Gastrocnemius medialis (tissue), 4 donors: ENCODE data around the gene GNG2. TPM values are rescaled to one million over a fixed set of nuclear protein-coding genes. Genes with fewer than 3 reads are reported as not detected.

Experiments used
- ATAC-seq, 2 donors: fragments of 150-250 bp; one replicate each; pipeline ENCODE4 v1.9.1; 2016
- DNase-seq, 2 donors: peaks; one replicate each; pipeline ENCODE4 v3.0.0-alpha.2; 2019
- H3K27ac ChIP-seq, 4 donors: fragments of 200-600 bp; sonication (generic); 1 replicate in 1 of 4; 2 replicates in 3 of 4; pipeline ENCODE4 v1.5.1; 2016 to 2018; ENCODE audit warnings: mild to moderate bottlenecking in 2 of 4, moderate library complexity in 1 of 4
- H3K27me3 ChIP-seq, 3 donors: fragments of 200-600 bp; sonication (generic) in 2 of 3; 1 replicate in 1 of 3; 2 replicates in 2 of 3; pipeline versions ENCODE4 v1.5.1 to v1.6.0; 2016 to 2019; ENCODE audit warnings: mild to moderate bottlenecking in 1 of 3, moderate library complexity in 1 of 3
- H3K36me3 ChIP-seq, 2 donors: fragments of 200-600 bp; sonication (generic) in 1 of 2; one replicate each; pipeline ENCODE4 v1.5.1; 2017 to 2018
- H3K4me1 ChIP-seq, 2 donors: fragments of 200-600 bp; sonication (generic) in 1 of 2; one replicate each; pipeline ENCODE4 v1.5.1; 2016 to 2017; ENCODE audit warnings: mild to moderate bottlenecking in 2 of 2
- H3K4me3 ChIP-seq, 4 donors: fragments of 200-600 bp; sonication (generic) in 3 of 4; 1 replicate in 1 of 4; 2 replicates in 3 of 4; pipeline ENCODE4 v1.5.1; 2016 to 2019; ENCODE audit warnings: mild to moderate bottlenecking in 2 of 4
- H3K9me3 ChIP-seq, 3 donors: fragments of 200-600 bp; sonication (generic) in 2 of 3; 1 replicate in 1 of 3; 2 replicates in 2 of 3; pipeline ENCODE4 v1.5.1; 2016 to 2019
- POLR2A ChIP-seq, 2 donors: fragments of 450-650 bp; IDR thresholded peaks; one replicate each; pipeline ENCODE4 v1.6.1; 2017; ENCODE audit warnings: antibody characterized with exemption in 2 of 2, mild to moderate bottlenecking in 2 of 2, moderate library complexity in 2 of 2
- in situ Hi-C, 4 donors: fragments of 200-750 bp; cut with MboI; loops; one replicate each; pipeline versions ENCODE4 v1.15.0 to v1.8.0; 2017; ENCODE audit warnings: low sequenced_read_pairs in 4 of 4
- intact Hi-C: fragments of 100-400 bp; cut with DNase I; formaldehyde crosslinking; loops from one replicate; pipeline ENCODE4 v1.15.1; 2023; ENCODE audit warnings: low total_unique reads
- total RNA-seq, 4 donors: library from RNA; depleted of rRNA; stranded (reverse); fragments of >200 nt; gene quantifications; one replicate each; pipeline versions ENCODE4 v1.1.0 to v1.2.3, GENCODE V29; 2016
- TF ChIP-seq, protein P1 (sequence below), 5 experiments: fragments of 450-650 bp in 3 of 5; fragments of 200-600 bp in 2 of 5; sonication (generic) in 2 of 5; IDR thresholded peaks in 4 of 5; conservative IDR thresholded peaks in 1 of 5; 1 replicate in 4 of 5; 2 replicates in 1 of 5; pipeline ENCODE4 v1.5.1; 2016 to 2019; ENCODE audit warnings: antibody characterized with exemption in 5 of 5, mild to moderate bottlenecking in 3 of 5, moderate library complexity in 3 of 5

The GNG2 gene
- total RNA-seq, 4 donors from 2014 or later = 0.41 to 4.9 (median 2.2) TPM

GRCh38 chr14:51881636-51882035, 21.2 kb downstream of the GNG2 start:
- no peaks in the 10 kb centered on the region for H3K9me3 ChIP-seq
- H3K27me3 ChIP-seq = no peaks in the 10 kb centered on the region
- intact Hi-C loops (no loop called here), in situ Hi-C loops (no loop called here)
- no peak for TF ChIP-seq POLR2A (IDR thresholded peaks at IDR 0.05)
- TF ChIP-seq, protein P1, sequence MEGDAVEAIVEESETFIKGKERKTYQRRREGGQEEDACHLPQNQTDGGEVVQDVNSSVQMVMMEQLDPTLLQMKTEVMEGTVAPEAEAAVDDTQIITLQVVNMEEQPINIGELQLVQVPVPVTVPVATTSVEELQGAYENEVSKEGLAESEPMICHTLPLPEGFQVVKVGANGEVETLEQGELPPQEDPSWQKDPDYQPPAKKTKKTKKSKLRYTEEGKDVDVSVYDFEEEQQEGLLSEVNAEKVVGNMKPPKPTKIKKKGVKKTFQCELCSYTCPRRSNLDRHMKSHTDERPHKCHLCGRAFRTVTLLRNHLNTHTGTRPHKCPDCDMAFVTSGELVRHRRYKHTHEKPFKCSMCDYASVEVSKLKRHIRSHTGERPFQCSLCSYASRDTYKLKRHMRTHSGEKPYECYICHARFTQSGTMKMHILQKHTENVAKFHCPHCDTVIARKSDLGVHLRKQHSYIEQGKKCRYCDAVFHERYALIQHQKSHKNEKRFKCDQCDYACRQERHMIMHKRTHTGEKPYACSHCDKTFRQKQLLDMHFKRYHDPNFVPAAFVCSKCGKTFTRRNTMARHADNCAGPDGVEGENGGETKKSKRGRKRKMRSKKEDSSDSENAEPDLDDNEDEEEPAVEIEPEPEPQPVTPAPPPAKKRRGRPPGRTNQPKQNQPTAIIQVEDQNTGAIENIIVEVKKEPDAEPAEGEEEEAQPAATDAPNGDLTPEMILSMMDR (IDR thresholded peaks at IDR 0.05 in 4 of 5, conservative IDR thresholded peaks at IDR 0.05 in 1 of 5) = no peak
- DNase-seq = no peak
- H3K36me3 ChIP-seq = no peaks in the 10 kb centered on the region
- peak overlapping the region in 1 of 4 donors; percentile 3 for H3K4me3 ChIP-seq
- no peaks in the 10 kb centered on the region for H3K4me1 ChIP-seq
- peak overlapping the region in 2 of 4 donors; percentile 27 to 42 for H3K27ac ChIP-seq
- ATAC-seq = no peak

DNA sequence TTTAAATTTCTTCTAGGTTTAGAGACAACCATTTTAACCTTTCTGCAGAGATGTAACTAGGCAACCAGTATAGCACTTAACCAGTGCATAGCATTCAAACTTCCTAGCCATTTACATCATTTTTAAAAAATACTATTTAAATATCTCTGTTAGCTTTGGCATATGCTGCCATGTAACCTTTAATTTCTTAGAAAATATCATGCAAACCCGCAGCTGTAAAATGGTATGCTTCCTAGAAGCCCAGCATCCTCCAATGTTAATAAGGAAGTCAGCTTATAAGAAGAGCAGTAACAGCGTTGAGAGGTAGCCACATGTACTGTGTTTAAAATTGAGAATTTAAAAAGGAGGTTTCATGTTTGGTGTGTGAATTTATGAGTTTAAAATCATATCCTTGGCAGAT, 22.8 kb downstream of the GNG2 start:
- ATAC-seq (no peak), DNase-seq (no peak)
- Histone ChIP-seq H3K9me3 (no peaks in the 10 kb centered on the region), H3K36me3 (no peaks in the 10 kb centered on the region), H3K4me1 (no peaks in the 10 kb centered on the region), H3K4me3 (no peak overlapping the region), H3K27ac (no peak overlapping the region), H3K27me3 (no peaks in the 10 kb centered on the region)
- TF ChIP-seq, protein P1 (IDR thresholded peaks at IDR 0.05 in 4 of 5, conservative IDR thresholded peaks at IDR 0.05 in 1 of 5) = no peak
- TF ChIP-seq POLR2A (IDR thresholded peaks at IDR 0.05) = no peak
- in situ Hi-C loops = no loop called here
- intact Hi-C loops = no loop called here

DNA sequence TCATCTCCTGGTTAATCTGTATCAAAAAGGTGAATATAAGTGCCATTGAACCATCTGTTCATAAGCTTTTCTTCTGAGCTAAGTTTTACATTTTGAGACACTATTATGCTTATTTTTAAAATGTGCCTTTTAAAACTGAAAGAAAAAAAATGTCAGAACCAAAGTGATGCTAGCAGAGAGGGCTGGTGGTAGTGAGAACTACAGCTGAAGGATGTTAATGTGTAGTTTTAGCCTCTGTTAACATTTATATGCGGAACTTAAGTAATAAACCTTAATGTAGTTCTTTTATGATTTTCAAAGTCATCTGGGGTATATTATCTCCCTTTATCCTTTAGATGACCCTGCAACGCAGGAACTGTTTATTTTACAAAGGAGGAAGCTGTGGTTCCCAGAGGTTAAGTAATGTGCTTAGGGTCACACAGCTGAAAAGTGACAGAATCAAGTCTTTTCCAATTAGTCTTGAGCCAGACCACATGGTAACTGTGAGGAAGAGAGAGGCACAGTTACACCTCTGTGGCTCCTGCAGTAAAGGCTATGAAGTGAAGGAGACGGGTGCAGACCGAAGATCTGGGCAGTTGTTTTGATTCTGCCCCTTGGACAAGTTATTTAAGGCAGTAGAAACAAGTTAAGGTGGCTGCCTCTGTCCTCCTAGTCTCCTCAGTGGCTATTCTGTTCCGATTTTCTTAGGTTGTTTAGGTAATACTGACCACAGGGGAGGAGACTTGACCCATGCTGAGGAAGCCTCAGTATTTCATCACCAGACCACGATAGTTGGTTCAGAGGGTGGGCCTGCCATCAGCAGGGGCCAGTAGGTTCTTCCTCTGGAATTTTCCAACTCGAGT, 23.9 kb downstream of the GNG2 start:
- no peaks in the 10 kb centered on the region for H3K27me3 ChIP-seq
- H3K4me1 ChIP-seq = no peaks in the 10 kb centered on the region
- DNase-seq = no peak
- intact Hi-C loops = no loop called here
- ATAC-seq = peak in 1 of 2 donors; percentile 39
- no peaks in the 10 kb centered on the region for H3K9me3 ChIP-seq
- H3K4me3 ChIP-seq = no peak overlapping the region
- no peak for TF ChIP-seq POLR2A (IDR thresholded peaks at IDR 0.05)
- TF ChIP-seq, protein P1 (IDR thresholded peaks at IDR 0.05 in 4 of 5, conservative IDR thresholded peaks at IDR 0.05 in 1 of 5) = no peak
- H3K27ac ChIP-seq = peak overlapping the region in 3 of 4 donors; percentile 15 to 22 (median 16)
- in situ Hi-C loops = no loop called here
- H3K36me3 ChIP-seq = no peaks in the 10 kb centered on the region

GRCh38 chr14:51889851-51890250, 29.4 kb downstream of the GNG2 start:
- ATAC-seq (no peak), DNase-seq (no peak)
- no peak overlapping the region for H3K4me3 ChIP-seq
- no peaks in the 10 kb centered on the region for H3K9me3 ChIP-seq
- in situ Hi-C loops (no loop called here), intact Hi-C loops (no loop called here)
- H3K27me3 ChIP-seq = no peaks in the 10 kb centered on the region
- no peak overlapping the region for H3K27ac ChIP-seq
- H3K4me1 ChIP-seq = no peaks in the 10 kb centered on the region
- no peak for TF ChIP-seq POLR2A (IDR thresholded peaks at IDR 0.05)
- TF ChIP-seq, protein P1 (IDR thresholded peaks at IDR 0.05 in 4 of 5, conservative IDR thresholded peaks at IDR 0.05 in 1 of 5) = no peak
- no peaks in the 10 kb centered on the region for H3K36me3 ChIP-seq
